CD14-positive monocyte (primary cell): Measurements from ENCODE around the gene NUP42. TPM values are rescaled to one million over a fixed set of nuclear protein-coding genes. Genes with fewer than 3 reads are reported as not detected.
"Not testable (repeated sequence)": the region's sequence is repeated elsewhere in the genome, so short reads cannot be mapped to it uniquely, and the experiment has no call there.

ENCODE experiments used
- DNase-seq, 3 donors: peaks; one replicate each; pipeline ENCODE4 v3.0.0-alpha.2; 2011 to 2022
- H2AFZ ChIP-seq: 2 replicates; pipeline ENCODE4 v1.6.0; 2012; ENCODE audit warnings: mild to moderate bottlenecking, low read depth, low read length, inconsistent platforms; ENCODE audit not compliant: insufficient read depth, poor library complexity, severe bottlenecking
- H3K27ac ChIP-seq, 2 donors: 1 replicate in 1 of 2; 2 replicates in 1 of 2; pipeline ENCODE4 v1.5.1; 2012 to 2013; ENCODE audit warnings: low read length in 2 of 2, control low read depth in 1 of 2, inconsistent platforms in 1 of 2, low read depth in 1 of 2, mild to moderate bottlenecking in 1 of 2
- H3K27me3 ChIP-seq, 2 donors: one replicate each; pipeline versions ENCODE4 v1.6.0 to v1.6.1; 2011 to 2013; ENCODE audit warnings: low read length in 2 of 2; ENCODE audit not compliant: control insufficient read depth in 2 of 2, insufficient read depth in 2 of 2
- H3K36me3 ChIP-seq, 2 donors: replicated peaks in 1 of 2; 1 replicate in 1 of 2; 2 replicates in 1 of 2; pipeline versions ENCODE4 v1.5.1 to v1.6.1; 2012 to 2013; ENCODE audit warnings: low read length in 2 of 2, control low read depth in 1 of 2, inconsistent platforms in 1 of 2, mild to moderate bottlenecking in 1 of 2; ENCODE audit not compliant: insufficient read depth in 2 of 2, control insufficient read depth in 1 of 2
- H3K4me1 ChIP-seq, 2 donors: 1 replicate in 1 of 2; 2 replicates in 1 of 2; pipeline versions ENCODE4 v1.5.1 to v1.6.1; 2012 to 2013; ENCODE audit warnings: low read length in 2 of 2, control low read depth in 1 of 2, inconsistent platforms in 1 of 2, mild to moderate bottlenecking in 1 of 2, moderate library complexity in 1 of 2; ENCODE audit not compliant: insufficient read depth in 2 of 2, control insufficient read depth in 1 of 2
- H3K4me2 ChIP-seq: replicated peaks from 2 replicates; pipeline ENCODE3; 2012; ENCODE audit warnings: low read length, moderate library complexity, mild to moderate bottlenecking; ENCODE audit not compliant: poor library complexity, severe bottlenecking; ENCODE audit errors: extremely low read depth
- H3K4me3 ChIP-seq, 3 experiments: fragments of 200-600 bp in 1 of 3; sonication (generic) in 1 of 3; replicated peaks in 1 of 3; 1 replicate in 2 of 3; 2 replicates in 1 of 3; pipeline ENCODE4 v1.5.1; 2011 to 2013; ENCODE audit warnings: low read length in 3 of 3, mild to moderate bottlenecking in 3 of 3, control low read depth in 2 of 3, low read depth in 2 of 3, inconsistent platforms in 1 of 3, moderate library complexity in 1 of 3
- H3K79me2 ChIP-seq: 2 replicates; pipeline ENCODE4 v1.6.0; 2012; ENCODE audit warnings: mild to moderate bottlenecking, control low read depth, inconsistent platforms, low read length, moderate library complexity; ENCODE audit not compliant: insufficient read depth
- H3K9ac ChIP-seq: 2 replicates; pipeline ENCODE4 v1.6.0; 2017; ENCODE audit warnings: low read length, mild to moderate bottlenecking; ENCODE audit not compliant: insufficient read depth, poor library complexity, severe bottlenecking
- H3K9me3 ChIP-seq, 2 donors: replicated peaks in 1 of 2; 1 replicate in 1 of 2; 2 replicates in 1 of 2; pipeline versions ENCODE4 v1.5.1 to v1.6.1; 2012 to 2013; ENCODE audit warnings: low read length in 2 of 2, control low read depth in 1 of 2; ENCODE audit not compliant: control insufficient read depth in 1 of 2, insufficient read depth in 1 of 2
- H4K20me1 ChIP-seq: 2 replicates; pipeline ENCODE4 v1.6.0; 2012; ENCODE audit warnings: mild to moderate bottlenecking, low read length, control low read depth, moderate library complexity; ENCODE audit not compliant: insufficient read depth
- H3K27ac Mint-ChIP-seq, 7 donors: one replicate each; pipeline ENCODE4 v1.8.0; 2020; ENCODE audit warnings: mild to moderate bottlenecking in 7 of 7, mixed read lengths in 7 of 7, moderate library complexity in 6 of 7, inconsistent platforms in 2 of 7
- H3K27me3 Mint-ChIP-seq, 3 donors: one replicate each; pipeline ENCODE4 v1.8.0; 2021 to 2022; ENCODE audit warnings: low read depth in 3 of 3, mild to moderate bottlenecking in 3 of 3, mixed read lengths in 3 of 3, moderate library complexity in 3 of 3, inconsistent platforms in 1 of 3
- H3K36me3 Mint-ChIP-seq, 2 donors: one replicate each; pipeline ENCODE4 v1.8.0; 2020; ENCODE audit warnings: mixed read lengths in 2 of 2, inconsistent platforms in 1 of 2, mild to moderate bottlenecking in 1 of 2
- H3K4me1 Mint-ChIP-seq: one replicate; pipeline ENCODE4 v1.8.0; 2020; ENCODE audit warnings: mild to moderate bottlenecking, mixed read lengths
- H3K4me3 Mint-ChIP-seq, 2 donors: one replicate each; pipeline ENCODE4 v1.8.0; 2020; ENCODE audit warnings: mild to moderate bottlenecking in 2 of 2, mixed read lengths in 2 of 2, moderate library complexity in 1 of 2
- H3K9me3 Mint-ChIP-seq, 7 donors: one replicate each; pipeline ENCODE4 v1.8.0; 2020 to 2022; ENCODE audit warnings: mixed read lengths in 7 of 7, mild to moderate bottlenecking in 6 of 7, moderate library complexity in 6 of 7, inconsistent platforms in 2 of 7
- WGBS: methylation state at CpG from one replicate; pipeline ENCODE4 v1.1.5; 2013; ENCODE audit warnings: missing lambda C conversion rate; ENCODE audit not compliant: insufficient coverage; 5-methylcytosine and 5-hydroxymethylcytosine counted together
- intact Hi-C, 2 donors: fragments of 100-400 bp; cut with micrococcal nuclease; formaldehyde crosslinking; loops; one replicate each; pipeline versions ENCODE4 v1.15.0 to v1.15.1; 2023
- polyA plus RNA-seq, 3 donors: library from polyadenylated mRNA; depleted of rRNA in 1 of 3; unstranded in 2 of 3; stranded (reverse) in 1 of 3; fragments of 300-500 nt in 2 of 3; fragments of >200 nt in 1 of 3; fragmentation: Illumina TruSeq in 2 of 3; gene quantifications; 1 replicate in 2 of 3; 2 replicates in 1 of 3; pipeline ENCODE4 v1.2.3, GENCODE V29; 2012 to 2021
- TF ChIP-seq, protein P1 (sequence below): fragments of 200-600 bp; IDR thresholded peaks from one replicate; pipeline ENCODE4 v1.8.0; 2022; ENCODE audit warnings: antibody characterized with exemption, mild to moderate bottlenecking

Gene NUP42
- polyA plus RNA-seq, 3 donors, result 26.3 to 54.6 (median 28.5) TPM

DNA sequence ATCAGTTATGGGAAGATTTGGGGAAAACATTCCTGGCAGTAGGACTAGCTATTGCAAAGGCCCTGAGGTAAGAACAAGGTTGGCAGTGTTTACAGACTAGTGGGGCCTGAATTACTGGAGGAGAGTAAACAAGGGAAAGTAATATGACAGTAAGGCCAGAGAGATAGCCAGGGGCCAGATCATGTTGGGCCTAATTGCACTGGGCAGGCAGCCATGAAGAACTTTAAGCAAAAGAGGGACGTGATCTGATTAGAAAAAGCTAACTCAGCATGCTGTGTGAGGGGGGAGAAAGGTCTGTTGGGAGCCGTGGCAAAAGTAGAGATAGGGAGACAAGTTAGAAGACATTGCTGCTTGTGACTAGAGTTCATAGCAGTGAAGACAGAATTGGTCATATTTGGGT, 9.2 kb downstream of the NUP42 start:
- H3K4me3 ChIP-seq, result no peak overlapping the region
- peaks cover 15% of the 10 kb centered on the region for H4K20me1 ChIP-seq
- no peak overlapping the region for H3K9ac ChIP-seq
- Mint-ChIP-seq H3K36me3 (peaks cover 46 to 75% of the 10 kb centered on the region in 2 donors), H3K4me3 (no peak overlapping the region), H3K9me3 (peaks cover 0 to 4% (median 1%) of the 10 kb centered on the region in 7 donors), H3K27ac (peak overlapping the region in 3 of 7 donors; percentile 1 to 70 (median 37)), H3K27me3 (peaks cover 0 to 2% (median 0%) of the 10 kb centered on the region in 3 donors), H3K4me1 (no peaks in the 10 kb centered on the region)
- no peaks in the 10 kb centered on the region for H3K27me3 ChIP-seq
- TF ChIP-seq, protein P1, sequence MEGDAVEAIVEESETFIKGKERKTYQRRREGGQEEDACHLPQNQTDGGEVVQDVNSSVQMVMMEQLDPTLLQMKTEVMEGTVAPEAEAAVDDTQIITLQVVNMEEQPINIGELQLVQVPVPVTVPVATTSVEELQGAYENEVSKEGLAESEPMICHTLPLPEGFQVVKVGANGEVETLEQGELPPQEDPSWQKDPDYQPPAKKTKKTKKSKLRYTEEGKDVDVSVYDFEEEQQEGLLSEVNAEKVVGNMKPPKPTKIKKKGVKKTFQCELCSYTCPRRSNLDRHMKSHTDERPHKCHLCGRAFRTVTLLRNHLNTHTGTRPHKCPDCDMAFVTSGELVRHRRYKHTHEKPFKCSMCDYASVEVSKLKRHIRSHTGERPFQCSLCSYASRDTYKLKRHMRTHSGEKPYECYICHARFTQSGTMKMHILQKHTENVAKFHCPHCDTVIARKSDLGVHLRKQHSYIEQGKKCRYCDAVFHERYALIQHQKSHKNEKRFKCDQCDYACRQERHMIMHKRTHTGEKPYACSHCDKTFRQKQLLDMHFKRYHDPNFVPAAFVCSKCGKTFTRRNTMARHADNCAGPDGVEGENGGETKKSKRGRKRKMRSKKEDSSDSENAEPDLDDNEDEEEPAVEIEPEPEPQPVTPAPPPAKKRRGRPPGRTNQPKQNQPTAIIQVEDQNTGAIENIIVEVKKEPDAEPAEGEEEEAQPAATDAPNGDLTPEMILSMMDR, result no peak
- peaks cover 68 to 80% of the 10 kb centered on the region in 2 donors for H3K36me3 ChIP-seq
- 94% methylated on average over 2 of the region's 2 CpGs for WGBS
- no peak for DNase-seq
- intact Hi-C loops, result no loop called here
- H3K4me1 ChIP-seq, result no peaks in the 10 kb centered on the region
- no peak overlapping the region for H3K4me2 ChIP-seq
- peak overlapping the region in 1 of 2 donors; percentile 20 for H3K27ac ChIP-seq
- H3K9me3 ChIP-seq, result no peaks in the 10 kb centered on the region
- no peak overlapping the region for H2AFZ ChIP-seq
- H3K79me2 ChIP-seq, result peaks cover 49% of the 10 kb centered on the region

DNA sequence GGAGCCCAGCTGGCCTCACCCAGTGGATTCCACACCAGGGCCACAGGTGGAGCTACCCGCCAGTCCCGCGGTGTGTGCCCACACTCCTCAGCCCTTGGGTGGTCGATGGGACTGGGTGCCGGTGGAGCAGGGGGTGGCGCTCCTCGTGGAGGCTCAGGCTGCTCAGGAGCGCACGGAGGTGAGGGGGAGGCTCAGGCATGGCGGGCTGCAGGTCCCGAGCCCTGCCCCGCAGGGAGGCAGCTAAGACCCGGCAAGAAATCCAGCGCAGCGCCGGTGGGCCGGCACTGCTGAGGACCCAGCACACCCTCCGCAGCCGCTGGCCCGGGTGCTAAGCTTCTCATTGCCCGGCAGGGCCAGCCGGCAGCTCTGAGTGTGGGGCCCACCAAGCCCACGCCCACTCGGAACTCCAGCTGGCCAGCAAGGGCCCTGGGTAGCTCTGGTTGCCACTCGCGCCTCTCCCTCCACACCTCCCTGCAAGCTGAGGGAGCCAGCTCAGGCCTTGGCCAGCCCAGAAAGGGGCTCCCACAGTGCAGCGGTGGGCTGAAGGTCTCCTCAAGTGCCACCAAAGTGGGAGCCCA, 11.9 kb downstream of the NUP42 start:
- H3K27me3 Mint-ChIP-seq, H3K4me3 Mint-ChIP-seq, H3K4me1 ChIP-seq, H3K9ac ChIP-seq, H3K27me3 ChIP-seq, H3K9me3 ChIP-seq, intact Hi-C loops, DNase-seq, H3K4me1 Mint-ChIP-seq, H3K4me2 ChIP-seq, H3K9me3 Mint-ChIP-seq, H2AFZ ChIP-seq, H3K27ac ChIP-seq, H3K27ac Mint-ChIP-seq, H3K4me3 ChIP-seq: not testable (repeated sequence)
- H3K36me3 Mint-ChIP-seq, result peaks cover 45 to 70% of the 10 kb centered on the region in 2 donors
- WGBS, result 98% methylated on average over 17 of the region's 27 CpGs
- Histone ChIP-seq H4K20me1 (peaks cover 15% of the 10 kb centered on the region), H3K36me3 (peaks cover 67 to 77% of the 10 kb centered on the region in 2 donors), H3K79me2 (peaks cover 22% of the 10 kb centered on the region)
